OCI-LY1 (cell line): ENCODE results near the gene UBTD1.

ENCODE experiments used
- H2AFZ ChIP-seq: fragments of 200-600 bp; sonication (generic), shearing (Covaris generic); 2 replicates; pipeline ENCODE4 v1.6.0; 2014; ENCODE audit warnings: antibody characterized with exemption, mild to moderate bottlenecking, low read length
- H3F3A ChIP-seq: fragments of 200-600 bp; sonication (generic), shearing (Covaris generic); 2 replicates; pipeline ENCODE4 v1.6.0; 2014; ENCODE audit warnings: mild to moderate bottlenecking, antibody characterized with exemption, low read length, moderate library complexity; ENCODE audit not compliant: insufficient read depth
- H3K27ac ChIP-seq: fragments of 200-600 bp; sonication (generic); 2 replicates; pipeline ENCODE4 v1.5.1; 2014; ENCODE audit warnings: low read length, mixed run types, mild to moderate bottlenecking, low read depth; ENCODE audit not compliant: poor library complexity, severe bottlenecking
- H3K27me3 ChIP-seq: fragments of 200-600 bp; sonication (generic); 2 replicates; pipeline ENCODE4 v1.6.0; 2014; ENCODE audit warnings: antibody characterized with exemption, mild to moderate bottlenecking, low read length, moderate library complexity; ENCODE audit not compliant: insufficient read depth
- H3K36me3 ChIP-seq: fragments of 200-600 bp; sonication (generic); 2 replicates; pipeline ENCODE4 v1.6.1; 2014; ENCODE audit warnings: mild to moderate bottlenecking, antibody characterized with exemption, low read length, moderate library complexity, mixed read lengths; ENCODE audit not compliant: insufficient read depth
- H3K4me1 ChIP-seq: fragments of 200-600 bp; sonication (generic); 2 replicates; pipeline ENCODE4 v1.5.1; 2014; ENCODE audit warnings: mild to moderate bottlenecking, low read length, moderate library complexity; ENCODE audit not compliant: insufficient read depth, severe bottlenecking
- H3K4me2 ChIP-seq: fragments of 200-600 bp; sonication (generic), shearing (Covaris generic); 2 replicates; pipeline ENCODE4 v1.6.1; 2014; ENCODE audit warnings: low read length
- H3K4me3 ChIP-seq: fragments of 200-600 bp; sonication (generic); 2 replicates; pipeline ENCODE4 v1.5.1; 2014; ENCODE audit warnings: low read length, low read depth, mild to moderate bottlenecking, mixed read lengths; ENCODE audit not compliant: poor library complexity, severe bottlenecking
- H3K79me2 ChIP-seq: fragments of 200-600 bp; shearing (Covaris generic); 2 replicates; pipeline ENCODE4 v1.6.1; 2016; ENCODE audit warnings: mixed run types, low read length, mixed read lengths; ENCODE audit not compliant: insufficient read depth
- H3K9ac ChIP-seq: fragments of 200-600 bp; sonication (generic), shearing (Covaris generic); 2 replicates; pipeline ENCODE4 v1.6.1; 2014; ENCODE audit warnings: mild to moderate bottlenecking, low read length, mixed read lengths
- H3K9me2 ChIP-seq: fragments of 200-600 bp; sonication (generic), shearing (Covaris generic); 2 replicates; pipeline ENCODE4 v1.6.1; 2014; ENCODE audit warnings: low read depth, mild to moderate bottlenecking, low read length, mixed read lengths
- H3K9me3 ChIP-seq: fragments of 200-600 bp; shearing (Covaris generic); 2 replicates; pipeline ENCODE4 v1.6.1; 2014; ENCODE audit warnings: low read length, mixed read lengths
- H4K20me1 ChIP-seq: fragments of 200-600 bp; sonication (generic), shearing (Covaris generic); 2 replicates; pipeline ENCODE4 v1.6.0; 2016; ENCODE audit warnings: mild to moderate bottlenecking, low read length; ENCODE audit not compliant: insufficient read depth
- CTCF ChIP-seq: fragments of 200-600 bp; sonication (generic), shearing (Covaris generic); IDR thresholded peaks from 2 replicates; pipeline ENCODE4 v1.5.1; 2017; ENCODE audit warnings: mild to moderate bottlenecking, antibody characterized with exemption, low read length, moderate library complexity, mixed read lengths
- EZH2 ChIP-seq: fragments of 200-600 bp; sonication (generic), shearing (Covaris generic); IDR thresholded peaks from 2 replicates; pipeline ENCODE4 v1.8.0; 2017; ENCODE audit warnings: borderline replicate concordance, mixed run types, mild to moderate bottlenecking, antibody characterized with exemption, low read length, moderate library complexity, mixed read lengths

Gene UBTD1

GRCh38 chr10:97618733-97619132 is 120.0 kb downstream of the UBTD1 start:
- no peak overlapping the region for H2AFZ ChIP-seq
- H3K4me1 ChIP-seq, result no peaks in the 10 kb centered on the region
- H3K9ac ChIP-seq, result no peak overlapping the region
- no peaks in the 10 kb centered on the region for H4K20me1 ChIP-seq
- H3K9me3 ChIP-seq, result no peaks in the 10 kb centered on the region
- H3F3A ChIP-seq, result no peaks in the 10 kb centered on the region
- no peak overlapping the region for H3K4me2 ChIP-seq
- TF ChIP-seq EZH2, result no peak
- TF ChIP-seq CTCF, result no peak
- H3K27me3 ChIP-seq, result no peaks in the 10 kb centered on the region
- H3K36me3 ChIP-seq, result no peaks in the 10 kb centered on the region
- no peak overlapping the region for H3K27ac ChIP-seq
- no peaks in the 10 kb centered on the region for H3K79me2 ChIP-seq
- H3K9me2 ChIP-seq, result no peaks in the 10 kb centered on the region
- H3K4me3 ChIP-seq, result no peak overlapping the region
